ENCODE data around the gene AK8.

The AK8 gene

GRCh38 chr9:132877458-132877823, 643 bp downstream of the AK8 start:
- Histone ChIP-seq H3K4me1 (ENCODE audit: control insufficient read depth, insufficient read depth, low read length, unreplicated experiment) (peaks cover 3% of the 10 kb centered on the region), H3K79me2 (ENCODE audit: control insufficient read depth, insufficient read depth, low read length, unreplicated experiment) (no peaks in the 10 kb centered on the region), H3K4me3 (ENCODE audit: low read depth, low read length) (peak overlapping the region; percentile 92), H3K27me3 (ENCODE audit: insufficient read depth, low read length) (no peaks in the 10 kb centered on the region), H2AFZ (ENCODE audit: low read length, unreplicated experiment) (peak overlapping the region; percentile 84), H3K27ac (ENCODE audit: low read depth, low read length) (no peak overlapping the region), H3K36me3 (ENCODE audit: insufficient read depth, low read length) (no peaks in the 10 kb centered on the region)

DNA sequence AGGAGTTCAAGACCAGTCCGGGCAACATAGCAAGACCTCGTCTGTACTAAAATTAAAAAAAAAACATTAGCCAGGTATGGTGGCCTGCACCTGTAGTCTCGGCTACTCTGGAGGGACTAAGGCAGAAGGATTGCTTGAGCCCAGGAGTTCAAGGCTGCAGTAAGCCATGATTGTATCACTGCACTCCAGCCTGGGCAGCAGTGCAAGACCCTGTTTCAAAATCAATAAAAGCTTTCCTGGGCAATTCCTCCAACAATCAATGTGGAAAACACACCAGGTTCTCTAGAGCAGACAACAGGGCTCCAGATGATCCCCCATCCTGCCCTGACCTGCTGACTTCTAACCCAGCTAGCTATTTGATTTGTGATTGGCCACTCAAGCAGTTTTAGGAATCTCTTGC, 1.2 kb downstream of the AK8 start:
- H3K4me3 ChIP-seq (ENCODE audit: low read depth, low read length), result no peak overlapping the region; the same call in 1 of the 2 replicates
- H3K36me3 ChIP-seq (ENCODE audit: insufficient read depth, low read length), result no peaks in the 10 kb centered on the region
- no peak overlapping the region for H3K27ac ChIP-seq (ENCODE audit: low read depth, low read length)
- no peaks in the 10 kb centered on the region for H3K27me3 ChIP-seq (ENCODE audit: insufficient read depth, low read length)
- peaks cover 2% of the 10 kb centered on the region for H3K4me1 ChIP-seq (ENCODE audit: control insufficient read depth, insufficient read depth, low read length, unreplicated experiment)
- no peaks in the 10 kb centered on the region for H3K79me2 ChIP-seq (ENCODE audit: control insufficient read depth, insufficient read depth, low read length, unreplicated experiment)
- H2AFZ ChIP-seq (ENCODE audit: low read length, unreplicated experiment), result no peak overlapping the region

DNA sequence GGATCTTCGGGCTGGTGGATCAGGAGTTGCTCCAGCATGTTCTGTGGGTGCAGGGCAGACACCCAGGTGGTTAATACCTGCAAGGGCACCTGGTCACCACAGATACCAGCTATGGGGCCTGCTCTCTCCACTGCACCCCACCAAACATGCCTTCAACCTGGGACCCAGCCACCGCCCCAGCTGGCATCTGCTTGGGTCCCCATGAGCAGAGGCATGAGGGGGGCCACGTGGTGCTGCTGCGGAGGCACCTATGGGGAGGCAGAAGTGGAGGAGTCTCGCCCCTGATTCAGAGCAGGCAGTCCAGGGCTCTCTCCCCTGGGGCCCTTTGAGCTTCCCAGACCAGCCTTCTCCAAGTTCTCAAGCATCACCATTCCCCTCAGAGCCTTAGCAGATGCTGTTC, 2.9 kb downstream of the AK8 start:
- H3K4me3 ChIP-seq (ENCODE audit: low read depth, low read length), result no peak overlapping the region
- H3K4me1 ChIP-seq (ENCODE audit: control insufficient read depth, insufficient read depth, low read length, unreplicated experiment), result peaks cover 3% of the 10 kb centered on the region
- no peak overlapping the region for H3K27ac ChIP-seq (ENCODE audit: low read depth, low read length)
- H3K36me3 ChIP-seq (ENCODE audit: insufficient read depth, low read length), result no peaks in the 10 kb centered on the region
- no peak overlapping the region for H2AFZ ChIP-seq (ENCODE audit: low read length, unreplicated experiment)
- H3K79me2 ChIP-seq (ENCODE audit: control insufficient read depth, insufficient read depth, low read length, unreplicated experiment), result no peaks in the 10 kb centered on the region
- H3K27me3 ChIP-seq (ENCODE audit: insufficient read depth, low read length), result no peaks in the 10 kb centered on the region

DNA sequence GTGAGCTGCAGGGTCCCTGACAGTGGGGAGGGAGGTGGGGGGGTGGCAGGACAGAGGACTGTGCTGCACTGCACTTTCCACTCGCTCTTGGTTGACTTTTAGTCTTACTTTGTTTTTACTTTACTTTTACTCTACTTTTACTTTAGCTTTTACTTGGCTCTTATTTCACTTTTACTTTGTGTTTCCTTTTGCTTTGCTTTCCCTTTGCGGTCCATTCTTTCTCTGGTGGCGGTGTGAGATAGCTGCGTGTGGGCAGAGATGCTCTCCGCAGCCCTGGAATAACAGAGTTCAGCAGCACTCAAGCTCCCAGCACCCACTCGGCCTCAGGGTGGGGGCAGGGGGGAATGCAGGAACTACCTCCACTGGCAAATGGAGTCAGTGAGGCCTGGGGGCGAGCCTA, 4.7 kb downstream of the AK8 start:
- no peaks in the 10 kb centered on the region for H3K27me3 ChIP-seq (ENCODE audit: insufficient read depth, low read length)
- H3K36me3 ChIP-seq (ENCODE audit: insufficient read depth, low read length), result no peaks in the 10 kb centered on the region
- no peak overlapping the region for H3K4me3 ChIP-seq (ENCODE audit: low read depth, low read length)
- H3K27ac ChIP-seq (ENCODE audit: low read depth, low read length), result no peak overlapping the region
- no peak overlapping the region for H2AFZ ChIP-seq (ENCODE audit: low read length, unreplicated experiment)
- H3K4me1 ChIP-seq (ENCODE audit: control insufficient read depth, insufficient read depth, low read length, unreplicated experiment), result peaks cover 3% of the 10 kb centered on the region
- H3K79me2 ChIP-seq (ENCODE audit: control insufficient read depth, insufficient read depth, low read length, unreplicated experiment), result no peaks in the 10 kb centered on the region

- no peaks in the 10 kb centered on the region for H3K79me2 ChIP-seq (ENCODE audit: control insufficient read depth, insufficient read depth, low read length, unreplicated experiment)
- no peak overlapping the region for H2AFZ ChIP-seq (ENCODE audit: low read length, unreplicated experiment)
These were observed 8.8 kb downstream of the AK8 start for GRCh38 chr9:132869266-132869665.

GRCh38 chr9:132866898-132867297, 11.2 kb downstream of the AK8 start:
- no peak overlapping the region for H3K4me3 ChIP-seq (ENCODE audit: low read depth, low read length)
- no peaks in the 10 kb centered on the region for H3K79me2 ChIP-seq (ENCODE audit: control insufficient read depth, insufficient read depth, low read length, unreplicated experiment)
- H2AFZ ChIP-seq (ENCODE audit: low read length, unreplicated experiment), result no peak overlapping the region
- H3K4me1 ChIP-seq (ENCODE audit: control insufficient read depth, insufficient read depth, low read length, unreplicated experiment), result peaks cover 3% of the 10 kb centered on the region
- no peaks in the 10 kb centered on the region for H3K27me3 ChIP-seq (ENCODE audit: insufficient read depth, low read length)
- no peaks in the 10 kb centered on the region for H3K36me3 ChIP-seq (ENCODE audit: insufficient read depth, low read length)
- no peak overlapping the region for H3K27ac ChIP-seq (ENCODE audit: low read depth, low read length)

More at GRCh38 chr9:132869266-132869665, 8.8 kb downstream of the AK8 start:
- Histone ChIP-seq H3K4me1 (ENCODE audit: control insufficient read depth, insufficient read depth, low read length, unreplicated experiment) (peaks cover 3% of the 10 kb centered on the region), H3K27ac (ENCODE audit: low read depth, low read length) (no peak overlapping the region), H3K27me3 (ENCODE audit: insufficient read depth, low read length) (no peaks in the 10 kb centered on the region), H3K4me3 (ENCODE audit: low read depth, low read length) (no peak overlapping the region), H3K36me3 (ENCODE audit: insufficient read depth, low read length) (no peaks in the 10 kb centered on the region)

DNA sequence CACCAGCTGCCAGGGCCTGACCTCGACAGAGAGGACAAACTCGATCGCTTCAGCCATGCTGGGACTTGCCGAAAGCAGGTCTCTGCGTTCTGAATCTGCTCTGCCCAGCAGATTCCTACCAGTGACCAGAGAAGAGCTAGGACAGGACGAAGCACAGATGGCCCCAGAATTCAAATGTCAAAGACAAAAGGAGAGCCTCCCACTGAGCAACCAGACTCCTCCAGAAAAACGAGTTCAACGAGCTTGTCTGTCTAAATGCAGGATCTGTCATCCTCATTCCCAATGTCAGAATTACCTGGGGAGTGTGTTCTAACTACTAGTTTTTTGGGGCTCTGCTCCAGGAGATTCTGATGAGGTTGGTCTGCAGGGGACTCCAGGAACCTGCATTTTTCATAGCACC, 13.4 kb downstream of the AK8 start:
- Histone ChIP-seq H3K79me2 (ENCODE audit: control insufficient read depth, insufficient read depth, low read length, unreplicated experiment) (no peaks in the 10 kb centered on the region), H3K4me1 (ENCODE audit: control insufficient read depth, insufficient read depth, low read length, unreplicated experiment) (no peaks in the 10 kb centered on the region), H3K27me3 (ENCODE audit: insufficient read depth, low read length) (no peaks in the 10 kb centered on the region), H3K36me3 (ENCODE audit: insufficient read depth, low read length) (no peaks in the 10 kb centered on the region), H3K4me3 (ENCODE audit: low read depth, low read length) (no peak overlapping the region), H3K27ac (ENCODE audit: low read depth, low read length) (no peak overlapping the region), H2AFZ (ENCODE audit: low read length, unreplicated experiment) (no peak overlapping the region)

GRCh38 chr9:132864277-132864676, 13.8 kb downstream of the AK8 start:
- H3K27ac ChIP-seq (ENCODE audit: low read depth, low read length), result no peak overlapping the region
- no peak overlapping the region for H3K4me3 ChIP-seq (ENCODE audit: low read depth, low read length)
- no peaks in the 10 kb centered on the region for H3K27me3 ChIP-seq (ENCODE audit: insufficient read depth, low read length)
- no peaks in the 10 kb centered on the region for H3K79me2 ChIP-seq (ENCODE audit: control insufficient read depth, insufficient read depth, low read length, unreplicated experiment)
- no peak overlapping the region for H2AFZ ChIP-seq (ENCODE audit: low read length, unreplicated experiment)
- no peaks in the 10 kb centered on the region for H3K36me3 ChIP-seq (ENCODE audit: insufficient read depth, low read length)
- H3K4me1 ChIP-seq (ENCODE audit: control insufficient read depth, insufficient read depth, low read length, unreplicated experiment), result no peaks in the 10 kb centered on the region

GRCh38 chr9:132863096-132863495, 15.0 kb downstream of the AK8 start:
- H3K4me1 ChIP-seq (ENCODE audit: control insufficient read depth, insufficient read depth, low read length, unreplicated experiment), result peaks cover 2% of the 10 kb centered on the region
- no peak overlapping the region for H3K27ac ChIP-seq (ENCODE audit: low read depth, low read length)
- H2AFZ ChIP-seq (ENCODE audit: low read length, unreplicated experiment), result no peak overlapping the region
- no peaks in the 10 kb centered on the region; the same call in 1 of the 2 replicates for H3K27me3 ChIP-seq (ENCODE audit: insufficient read depth, low read length)
- no peak overlapping the region for H3K4me3 ChIP-seq (ENCODE audit: low read depth, low read length)
- no peaks in the 10 kb centered on the region for H3K79me2 ChIP-seq (ENCODE audit: control insufficient read depth, insufficient read depth, low read length, unreplicated experiment)
- no peaks in the 10 kb centered on the region for H3K36me3 ChIP-seq (ENCODE audit: insufficient read depth, low read length)

GRCh38 chr9:132862533-132862932, 15.6 kb downstream of the AK8 start:
- H3K4me1 ChIP-seq (ENCODE audit: control insufficient read depth, insufficient read depth, low read length, unreplicated experiment), result peaks cover 8% of the 10 kb centered on the region
- no peaks in the 10 kb centered on the region; the same call in 1 of the 2 replicates for H3K27me3 ChIP-seq (ENCODE audit: insufficient read depth, low read length)
- H2AFZ ChIP-seq (ENCODE audit: low read length, unreplicated experiment), result no peak overlapping the region
- no peak overlapping the region for H3K4me3 ChIP-seq (ENCODE audit: low read depth, low read length)
- no peak overlapping the region for H3K27ac ChIP-seq (ENCODE audit: low read depth, low read length)
- H3K36me3 ChIP-seq (ENCODE audit: insufficient read depth, low read length), result no peaks in the 10 kb centered on the region
- H3K79me2 ChIP-seq (ENCODE audit: control insufficient read depth, insufficient read depth, low read length, unreplicated experiment), result no peaks in the 10 kb centered on the region

GRCh38 chr9:132861666-132862065, 16.4 kb downstream of the AK8 start:
- H3K36me3 ChIP-seq (ENCODE audit: insufficient read depth, low read length), result no peaks in the 10 kb centered on the region
- no peaks in the 10 kb centered on the region for H3K79me2 ChIP-seq (ENCODE audit: control insufficient read depth, insufficient read depth, low read length, unreplicated experiment)
- H3K27ac ChIP-seq (ENCODE audit: low read depth, low read length), result no peak overlapping the region
- H3K4me1 ChIP-seq (ENCODE audit: control insufficient read depth, insufficient read depth, low read length, unreplicated experiment), result peaks cover 12% of the 10 kb centered on the region
- no peaks in the 10 kb centered on the region; the same call in 1 of the 2 replicates for H3K27me3 ChIP-seq (ENCODE audit: insufficient read depth, low read length)
- H3K4me3 ChIP-seq (ENCODE audit: low read depth, low read length), result no peak overlapping the region
- no peak overlapping the region for H2AFZ ChIP-seq (ENCODE audit: low read length, unreplicated experiment)
